ENCODE measurements around the gene ACADM. TPM values are rescaled to one million over a fixed set of nuclear protein-coding genes. Genes with fewer than 3 reads are reported as not detected.

The ACADM gene
- total and polyA plus RNA-seq, 8 donors, result 15.2 to 77.5 (median 35.5) TPM

DNA sequence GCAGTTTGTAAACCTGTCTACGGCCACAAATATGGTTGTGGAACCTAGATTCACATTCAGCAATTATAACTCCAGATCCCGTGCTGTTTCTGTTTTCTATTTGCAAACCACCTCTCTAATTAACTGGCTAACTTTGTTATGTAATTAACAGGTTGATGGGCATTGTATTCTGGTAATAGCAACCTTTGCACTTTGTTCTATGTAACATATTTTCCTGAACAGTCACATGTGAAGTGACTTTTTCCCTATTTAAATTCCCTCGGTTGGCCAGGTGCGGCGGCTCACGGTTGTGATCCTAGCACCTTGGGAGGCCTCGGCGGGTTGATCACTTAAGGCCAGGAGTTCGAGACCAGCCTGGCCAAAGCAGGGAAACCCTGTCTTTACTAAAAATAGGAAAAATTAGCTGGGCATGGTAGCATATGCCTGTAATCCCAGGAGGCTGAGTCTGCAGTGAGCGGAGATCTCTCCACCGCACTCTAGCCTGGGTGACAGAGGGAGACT, 1.4 kb downstream of the ACADM start:
- Histone ChIP-seq H3K27ac (peak overlapping the region in 4 of 5 donors; percentile 91 to 98 (median 92)), H3K36me3 (peaks cover 0 to 4% (median 0%) of the 10 kb centered on the region in 4 donors)

GRCh38 chr1:75727571-75727970, 3.1 kb downstream of the ACADM start:
- H3K27me3 ChIP-seq, result no peaks in the 10 kb centered on the region
- H3K4me3 ChIP-seq, result no peak overlapping the region
- TF ChIP-seq EP300 (IDR thresholded peaks at IDR 0.05) (no peak), POLR2AphosphoS5 (IDR thresholded peaks at IDR 0.05) (no peak), CTCF (IDR thresholded peaks at IDR 0.05) (no peak), POLR2A (IDR thresholded peaks at IDR 0.05) (no peak)
- no peak for DNase-seq
- peaks cover 0 to 48% (median 32%) of the 10 kb centered on the region in 4 donors for H3K4me1 ChIP-seq
- peak overlapping the region in 1 of 5 donors; percentile 32 for H3K27ac ChIP-seq
- WGBS, 5 donors, result 68 to 89% (median 79%) methylated on average over 3 of the region's 3 CpGs
- peaks cover 0 to 12% (median 2%) of the 10 kb centered on the region in 4 donors for H3K36me3 ChIP-seq
- intact Hi-C loops (cut with DNase I; ENCODE audit: low total_unique reads), result loop anchor here (10.0 kb wide), 1 partner anchor 57 kb away; the partner anchor contains the start of gene RABGGTB
- H3K9me3 ChIP-seq, result no peaks in the 10 kb centered on the region

More for the DNA sequence above, 1.4 kb downstream of the ACADM start:
- intact Hi-C loops (cut with DNase I; ENCODE audit: low total_unique reads), result loop anchor here (10.0 kb wide), 1 partner anchor 59 kb away; the partner anchor contains the start of gene RABGGTB
- H3K4me1 ChIP-seq, result peaks cover 0 to 48% (median 32%) of the 10 kb centered on the region in 4 donors
- peak overlapping the region; percentile 74 to 81 (median 78) for H3K4me3 ChIP-seq
- no peaks in the 10 kb centered on the region for H3K9me3 ChIP-seq
- peak in 1 of 3 donors; percentile 34 for TF ChIP-seq POLR2AphosphoS5 (IDR thresholded peaks at IDR 0.05)
- TF ChIP-seq POLR2A (IDR thresholded peaks at IDR 0.05), result no peak
- H3K27me3 ChIP-seq, result no peaks in the 10 kb centered on the region
- WGBS, 5 donors, result 36 to 55% (median 49%) methylated on average over 11 of the region's 11 CpGs
- peak; percentile 59 to 70 for DNase-seq

- no peak overlapping the region for H3K4me3 ChIP-seq
- no peaks in the 10 kb centered on the region for H3K9me3 ChIP-seq
- H3K27me3 ChIP-seq, result no peaks in the 10 kb centered on the region
- peaks cover 9 to 40% (median 31%) of the 10 kb centered on the region in 4 donors for H3K36me3 ChIP-seq
- no peak overlapping the region for H3K27ac ChIP-seq
- TF ChIP-seq POLR2A (IDR thresholded peaks at IDR 0.05) (no peak), EP300 (IDR thresholded peaks at IDR 0.05) (no peak), POLR2AphosphoS5 (IDR thresholded peaks at IDR 0.05) (no peak), CTCF (IDR thresholded peaks at IDR 0.05) (no peak)
- peaks cover 0 to 34% (median 23%) of the 10 kb centered on the region in 4 donors for H3K4me1 ChIP-seq
- 36 to 51% (median 38%) methylated on average over 2 of the region's 2 CpGs for WGBS, 5 donors
- intact Hi-C loops (cut with DNase I; ENCODE audit: low total_unique reads), result no loop called here
- no peak for DNase-seq
Observed at GRCh38 chr1:75730432-75730831, 5.9 kb downstream of the ACADM start.

DNA sequence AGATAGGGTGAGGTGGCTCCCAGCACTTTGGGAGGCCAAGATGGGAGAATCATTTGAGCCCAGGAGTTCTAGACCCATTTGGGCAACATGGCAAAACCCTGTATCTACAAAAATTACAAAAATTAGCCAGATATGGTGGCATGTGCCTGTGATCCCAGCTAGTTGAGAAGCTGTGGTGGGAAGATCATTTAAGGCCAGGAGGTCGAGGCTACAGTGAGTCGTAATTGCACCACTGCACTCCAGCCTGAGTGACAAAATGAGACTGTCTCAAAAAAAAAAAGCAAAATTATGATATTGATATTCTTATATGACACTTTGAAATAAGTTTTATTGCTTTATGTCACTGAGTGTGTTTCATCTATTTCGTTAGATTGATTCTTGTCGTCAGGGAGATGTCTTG, 7.4 kb downstream of the ACADM start:
- DNase-seq, result no peak
- 84 to 88% (median 86%) methylated on average over 4 of the region's 4 CpGs for whole genome bisulfite sequencing, 5 donors
- H3K27me3 ChIP-seq, result no peaks in the 10 kb centered on the region
- H3K36me3 ChIP-seq, result peaks cover 13 to 54% (median 45%) of the 10 kb centered on the region in 4 donors
- no peak for TF ChIP-seq CTCF (IDR thresholded peaks at IDR 0.05)
- TF ChIP-seq EP300 (IDR thresholded peaks at IDR 0.05), result no peak
- H3K4me3 ChIP-seq, result no peak overlapping the region
- no peaks in the 10 kb centered on the region for H3K9me3 ChIP-seq
- no peak overlapping the region for H3K27ac ChIP-seq
- peaks cover 0 to 21% (median 14%) of the 10 kb centered on the region in 4 donors for H3K4me1 ChIP-seq
- intact Hi-C loops (cut with DNase I; ENCODE audit: low total_unique reads), result no loop called here

DNA sequence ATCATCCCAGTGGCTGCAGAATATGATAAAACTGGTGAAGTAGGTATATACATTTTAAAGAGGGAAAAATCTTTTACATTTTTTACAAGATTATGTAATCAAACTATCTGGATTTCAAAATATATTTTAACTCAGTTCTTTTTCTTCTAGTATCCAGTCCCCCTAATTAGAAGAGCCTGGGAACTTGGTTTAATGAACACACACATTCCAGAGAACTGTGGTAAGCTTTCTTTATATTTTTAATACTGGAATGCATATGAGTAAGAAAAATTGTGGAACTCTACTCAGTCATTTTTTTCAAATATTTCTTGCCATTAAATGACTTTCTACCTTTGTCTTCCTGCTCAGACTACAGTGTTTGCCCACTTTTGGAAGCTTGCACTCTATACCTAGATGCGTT, 8.2 kb downstream of the ACADM start:
- peaks cover 13 to 62% (median 53%) of the 10 kb centered on the region in 4 donors for H3K36me3 ChIP-seq
- peaks cover 0 to 13% (median 8%) of the 10 kb centered on the region in 4 donors for H3K4me1 ChIP-seq
- intact Hi-C loops (cut with DNase I; ENCODE audit: low total_unique reads), result no loop called here
- no peak overlapping the region for H3K4me3 ChIP-seq
- no peak overlapping the region for H3K27ac ChIP-seq
- H3K27me3 ChIP-seq, result no peaks in the 10 kb centered on the region
- TF ChIP-seq EP300 (IDR thresholded peaks at IDR 0.05) (no peak), CTCF (IDR thresholded peaks at IDR 0.05) (no peak), POLR2AphosphoS5 (IDR thresholded peaks at IDR 0.05) (no peak), POLR2A (IDR thresholded peaks at IDR 0.05) (no peak)
- WGBS, 5 donors, result 36 to 100% (median 89%) methylated on average over 1 of the region's 1 CpG
- DNase-seq, result no peak
- H3K9me3 ChIP-seq, result no peaks in the 10 kb centered on the region

All from stomach (tissue), 9 donors.